Cortex of kidney (tissue), 1 donor: ENCODE results near the gene SGPP2.
"Not testable (repeated sequence)": the region's sequence is repeated elsewhere in the genome, so short reads cannot be mapped to it uniquely, and the experiment has no call there.

ENCODE experiments used
- DNase-seq: peaks from one replicate; lab custom pipeline; 2025; lab: John Stamatoyannopoulos, UW

The SGPP2 gene

DNA sequence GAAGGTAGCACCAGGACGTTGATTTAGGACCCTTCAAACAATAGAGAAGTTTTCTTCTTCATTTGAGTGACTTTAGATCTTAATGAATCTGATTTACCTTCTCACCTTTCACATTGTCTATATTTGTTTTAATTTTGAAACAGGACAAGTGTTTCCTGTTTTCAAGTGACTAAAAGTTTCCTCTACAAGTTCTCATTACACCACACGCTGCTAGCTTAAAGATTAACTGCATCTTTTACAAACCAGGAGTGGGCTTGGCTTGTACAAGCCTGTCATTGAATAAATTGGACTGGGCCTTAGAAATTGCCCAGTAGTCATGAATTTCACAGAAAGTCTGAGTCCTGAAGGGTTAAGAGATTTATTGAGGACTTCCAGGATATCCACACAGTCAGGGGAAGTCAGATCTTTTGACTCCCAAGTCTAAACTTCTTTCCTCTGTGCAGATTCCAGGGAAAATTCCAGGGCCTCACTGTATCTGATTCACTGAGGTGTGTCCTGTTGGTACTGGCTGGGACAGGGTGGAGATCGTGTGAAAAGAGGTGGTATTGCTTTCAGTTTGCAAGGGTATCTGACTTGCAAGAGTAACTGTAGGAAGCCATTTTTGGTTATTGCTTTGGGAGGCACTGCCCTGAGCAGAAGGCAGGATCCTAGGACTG, 3.4 kb downstream of the SGPP2 start:
- DNase-seq: no peak

GRCh38 chr2:222430071-222430470, 5.7 kb downstream of the SGPP2 start:
- no peak for DNase-seq

DNA sequence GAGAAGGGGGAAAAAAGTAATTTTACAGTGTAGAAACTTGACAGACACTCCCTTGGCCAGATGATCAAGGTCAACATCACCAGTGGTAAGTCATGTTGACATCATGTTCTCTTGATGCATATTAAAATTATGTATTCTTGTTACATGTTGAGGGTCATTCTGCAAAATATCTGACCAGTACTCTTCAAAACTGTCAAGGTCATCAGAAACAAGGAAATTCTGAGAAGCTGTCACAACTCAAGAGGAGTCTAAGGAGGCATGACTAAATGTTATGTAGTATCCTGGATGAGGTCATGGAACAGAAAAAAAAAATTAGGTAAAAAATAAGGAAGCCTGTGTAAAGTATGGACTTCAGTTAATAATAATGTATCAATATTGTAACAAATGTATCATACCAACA, 6.3 kb downstream of the SGPP2 start:
- DNase-seq: no peak

DNA sequence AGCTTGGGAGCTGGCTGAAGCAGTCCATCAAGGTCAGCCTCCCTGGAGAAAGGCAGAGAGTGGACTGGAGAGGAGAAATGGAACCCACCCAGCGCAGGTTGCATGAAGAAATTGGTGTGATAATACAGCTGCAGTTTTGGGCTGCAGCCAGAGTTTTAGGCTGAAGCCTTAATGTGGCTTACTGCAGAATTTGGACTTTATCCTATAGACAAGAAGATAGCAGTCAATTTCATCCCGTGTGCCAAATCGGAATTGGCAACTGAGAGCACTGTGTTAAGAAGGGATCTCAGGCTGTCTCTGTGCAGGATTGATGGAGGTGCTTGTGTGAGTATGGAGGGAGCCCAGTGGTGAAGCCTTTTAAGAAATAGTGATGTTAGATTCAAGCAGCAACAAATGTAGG, 7.5 kb downstream of the SGPP2 start:
- no peak for DNase-seq

- DNase-seq: no peak
These were observed 9.2 kb downstream of the SGPP2 start for GRCh38 chr2:222433332-222434173.

GRCh38 chr2:222434204-222434603, 9.9 kb downstream of the SGPP2 start:
- no peak for DNase-seq

GRCh38 chr2:222435400-222436039, 11.2 kb downstream of the SGPP2 start:
- not testable (repeated sequence) for DNase-seq

DNA sequence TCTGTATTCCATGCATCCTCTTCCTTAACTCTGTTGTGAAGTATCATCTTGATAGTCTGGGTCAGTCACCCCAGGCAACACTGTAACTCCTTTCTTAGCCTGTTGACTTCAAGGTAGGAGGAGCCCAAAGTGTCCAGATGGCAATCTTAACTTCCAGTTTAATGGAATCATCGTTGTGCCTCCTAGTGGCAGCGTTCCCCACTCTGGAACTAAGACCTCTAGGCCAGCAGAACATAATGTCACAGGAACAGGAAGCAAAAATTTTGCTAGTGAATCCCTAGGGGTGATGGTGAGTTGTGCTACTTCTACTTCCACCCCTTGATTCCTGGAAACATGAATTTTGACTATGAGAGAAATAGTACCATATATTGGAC, 11.7 kb downstream of the SGPP2 start:
- no peak for DNase-seq

DNA sequence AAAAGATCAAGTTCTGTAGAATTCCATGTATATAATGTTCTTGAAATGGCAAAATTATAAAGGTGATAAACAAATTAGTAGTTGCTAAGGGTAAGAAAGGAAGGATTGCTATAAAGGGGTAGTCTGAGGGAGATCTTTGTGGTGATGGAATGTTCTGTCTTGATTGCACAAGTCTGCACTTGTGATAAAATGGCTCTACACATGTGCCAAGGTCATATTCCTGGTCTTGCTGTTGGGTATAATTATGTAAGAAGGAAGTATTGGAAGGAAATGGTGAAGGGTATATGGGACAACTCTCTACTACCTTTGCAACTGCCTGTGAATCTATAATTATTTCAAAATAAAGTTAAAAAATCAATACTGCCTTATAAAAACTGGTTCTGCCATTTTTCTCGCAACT, 15.3 kb downstream of the SGPP2 start:
- DNase-seq: no peak

DNA sequence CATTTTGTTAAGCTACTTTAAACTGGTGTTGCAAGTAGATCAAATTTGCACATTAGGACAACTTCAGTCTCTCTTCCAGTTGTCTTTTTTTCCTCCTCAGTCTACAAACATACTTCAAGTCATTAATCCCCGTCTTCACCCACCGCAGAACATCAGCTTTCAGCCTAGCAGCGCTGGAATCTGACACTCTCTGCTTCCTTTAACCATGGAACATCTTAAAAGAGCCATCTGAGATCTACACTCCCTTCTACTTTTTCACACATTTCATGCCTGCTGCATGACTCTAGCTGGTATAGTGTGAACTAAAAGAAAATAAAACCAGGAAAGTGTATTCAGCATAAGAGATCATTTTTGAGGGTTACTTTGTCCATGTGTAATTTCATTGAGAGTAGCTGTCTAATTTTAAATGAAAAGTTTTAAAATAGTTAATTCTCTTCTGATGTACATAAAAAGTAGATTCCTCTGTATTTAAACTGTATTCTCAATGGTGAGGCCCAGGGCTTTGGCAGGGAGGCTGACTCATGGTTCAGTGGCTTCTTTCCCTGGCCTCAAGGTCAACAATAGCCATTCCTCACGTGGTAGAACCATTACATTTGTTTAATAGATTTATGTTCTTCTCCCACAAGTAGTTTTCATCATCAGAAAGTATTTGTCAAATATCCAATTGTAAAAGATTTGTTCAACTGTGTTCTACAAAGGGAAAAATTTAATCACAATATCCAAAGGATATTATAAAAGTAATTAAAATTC, 16.5 kb downstream of the SGPP2 start:
- no peak for DNase-seq

DNA sequence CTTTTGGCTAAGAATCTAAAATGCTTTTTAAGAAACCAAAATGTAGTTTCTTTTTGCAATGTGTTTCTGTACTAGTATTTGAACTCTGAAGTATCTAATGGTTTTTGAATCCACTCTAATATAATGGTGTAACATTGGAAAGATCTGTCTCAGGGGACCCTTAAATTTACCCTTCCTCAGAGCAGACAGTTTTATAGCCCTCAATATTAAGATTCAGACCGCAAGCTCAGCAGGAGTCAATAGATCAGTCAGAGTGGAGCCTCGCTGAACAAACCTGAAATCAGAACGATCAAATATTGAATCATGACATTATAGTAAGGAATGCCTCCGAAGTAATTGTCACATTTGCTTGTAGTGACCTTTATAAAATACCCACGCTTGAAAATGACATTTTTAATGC, 18.3 kb downstream of the SGPP2 start:
- no peak for DNase-seq

DNA sequence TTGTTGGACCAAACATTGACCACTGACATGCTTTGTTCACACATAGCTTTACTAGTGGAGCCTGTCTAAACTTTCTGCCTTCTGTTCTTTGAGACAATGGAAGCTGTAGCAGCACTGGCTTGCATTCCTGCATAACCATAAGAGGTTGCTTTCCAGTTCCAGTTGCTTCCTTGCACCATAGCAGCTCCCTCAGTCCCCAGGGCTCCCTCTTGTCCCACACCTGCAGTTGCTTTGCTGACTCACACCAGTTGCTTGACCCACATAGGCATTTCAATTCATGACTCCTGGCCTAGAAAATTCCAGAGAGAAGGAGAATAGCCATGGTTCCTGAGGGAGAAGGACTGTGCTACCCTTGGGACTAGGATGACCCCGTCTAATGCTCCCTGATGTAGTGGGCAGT, 20.9 kb downstream of the SGPP2 start:
- DNase-seq: no peak

- DNase-seq: no peak
These were observed 22.8 kb downstream of the SGPP2 start for GRCh38 chr2:222447131-222447530.

- DNase-seq: no peak
These were observed 24.4 kb downstream of the SGPP2 start for GRCh38 chr2:222448748-222449181.

GRCh38 chr2:222450021-222450420, 25.7 kb downstream of the SGPP2 start:
- DNase-seq: no peak

DNA sequence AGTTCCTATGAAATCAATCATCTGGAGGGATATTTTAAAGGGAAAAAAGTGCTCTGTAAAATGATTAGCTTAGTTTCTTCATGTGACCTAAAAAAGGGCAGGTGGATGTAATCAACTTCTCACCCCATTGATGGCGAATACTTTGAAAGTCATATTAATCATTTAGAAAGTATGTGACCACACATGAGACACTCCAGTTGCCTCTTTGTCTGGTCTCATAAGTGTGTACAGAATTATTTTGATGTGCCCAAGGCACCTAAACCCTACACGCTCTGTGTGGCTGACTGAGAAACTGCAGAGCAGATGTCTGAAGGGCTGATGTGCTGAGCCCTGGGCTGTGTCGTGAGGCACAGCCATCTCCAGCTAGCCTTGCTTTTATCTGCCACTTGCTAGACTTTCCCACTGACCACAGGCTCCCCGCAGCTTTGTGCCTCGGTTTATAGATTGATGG, 26.9 kb downstream of the SGPP2 start:
- DNase-seq: no peak

GRCh38 chr2:222452422-222452950, 28.1 kb downstream of the SGPP2 start:
- no peak for DNase-seq

- no peak for DNase-seq
These were observed 32.2 kb downstream of the SGPP2 start for GRCh38 chr2:222456479-222457077.

DNA sequence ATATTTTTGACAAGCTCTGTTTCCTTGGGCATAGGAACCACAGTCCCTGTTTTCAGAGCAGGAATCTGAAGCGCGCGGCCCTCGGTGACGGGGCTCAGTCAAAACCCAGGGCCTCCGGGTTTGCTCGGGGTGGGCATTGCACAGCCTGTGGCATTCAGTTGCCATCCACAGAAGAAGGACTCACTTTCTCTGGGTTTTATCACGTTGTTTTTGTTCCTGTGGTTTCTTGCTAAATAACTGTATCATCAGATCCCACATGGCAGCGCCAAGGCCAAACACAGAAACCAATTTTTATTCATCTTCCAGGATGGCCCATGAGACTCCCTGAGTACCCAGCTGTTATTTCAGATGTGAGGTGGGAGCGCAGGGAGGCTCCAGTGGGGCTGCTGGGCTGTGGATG, 35.6 kb downstream of the SGPP2 start:
- no peak for DNase-seq

- DNase-seq: no peak
These were observed 41.4 kb downstream of the SGPP2 start for GRCh38 chr2:222465746-222466145.

GRCh38 chr2:222468346-222468745, 44.0 kb downstream of the SGPP2 start:
- DNase-seq: no peak
